Measurements from ENCODE around the gene CIAO1.
"Not testable (repeated sequence)": the region's sequence is repeated elsewhere in the genome, so short reads cannot be mapped to it uniquely, and the experiment has no call there.

The CIAO1 gene

GRCh38 chr2:96265840-96266679 is at the start of gene CIAO1, which contains the start of gene TMEM127:
CIAO1 (plus strand) TSS chr2:96266225; CDS start chr2:96266351, 126 bp downstream.
TMEM127 (minus strand) TSS chr2:96265997; CDS start chr2:96265381, 616 bp downstream.
- FAIRE-seq: peak; percentile 67

- no peak for FAIRE-seq
These were observed 47.4 kb upstream of the CIAO1 start for GRCh38 chr2:96218508-96219131.

DNA sequence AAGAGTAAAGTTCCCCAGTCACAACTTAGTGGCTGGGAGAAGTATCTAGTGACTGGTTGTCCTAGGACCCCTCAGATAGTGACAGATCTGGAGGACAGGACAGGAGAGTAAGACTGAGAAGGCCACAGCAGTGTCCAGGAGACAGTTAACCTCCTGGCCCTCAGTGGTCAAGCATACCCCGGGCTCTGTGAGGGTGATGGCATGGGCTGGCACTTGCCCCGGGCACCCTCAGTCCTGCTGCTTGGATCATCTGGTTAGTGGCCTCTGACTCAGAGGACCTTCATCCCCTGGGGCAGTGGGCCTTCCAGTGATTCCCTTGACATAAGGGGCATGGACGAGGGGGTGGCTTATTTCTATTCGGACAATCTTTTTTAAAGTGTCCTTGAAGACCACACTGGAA is 46.1 kb upstream of the CIAO1 start:
- FAIRE-seq: not testable (repeated sequence)

GRCh38 chr2:96221106-96221505 is 44.9 kb upstream of the CIAO1 start:
- not testable (repeated sequence) for FAIRE-seq

DNA sequence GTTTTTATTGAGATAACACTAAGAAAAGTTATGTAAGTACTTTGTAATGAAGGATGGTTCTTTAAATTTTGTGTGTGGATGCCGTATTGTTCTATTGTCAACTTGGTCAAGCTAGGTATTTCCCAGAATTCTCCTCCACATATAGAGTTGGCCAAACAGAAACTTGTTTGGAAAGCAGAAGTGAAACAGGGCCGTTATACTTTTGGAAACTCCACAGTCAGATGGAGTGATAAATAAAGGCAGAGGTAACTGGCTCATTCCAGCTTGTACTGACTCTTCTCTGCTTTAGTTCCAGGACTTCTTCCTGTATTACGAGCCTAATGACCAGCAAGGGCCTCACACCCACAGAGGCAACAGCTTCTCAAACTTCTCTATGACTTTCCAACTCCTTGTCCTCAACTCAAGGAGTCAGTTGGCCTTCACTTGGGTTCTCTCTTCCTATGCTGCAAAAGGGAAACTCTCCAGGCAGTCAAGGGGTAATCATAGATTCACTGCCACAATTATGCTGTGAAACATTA is 41.0 kb upstream of the CIAO1 start:
- no peak for FAIRE-seq

DNA sequence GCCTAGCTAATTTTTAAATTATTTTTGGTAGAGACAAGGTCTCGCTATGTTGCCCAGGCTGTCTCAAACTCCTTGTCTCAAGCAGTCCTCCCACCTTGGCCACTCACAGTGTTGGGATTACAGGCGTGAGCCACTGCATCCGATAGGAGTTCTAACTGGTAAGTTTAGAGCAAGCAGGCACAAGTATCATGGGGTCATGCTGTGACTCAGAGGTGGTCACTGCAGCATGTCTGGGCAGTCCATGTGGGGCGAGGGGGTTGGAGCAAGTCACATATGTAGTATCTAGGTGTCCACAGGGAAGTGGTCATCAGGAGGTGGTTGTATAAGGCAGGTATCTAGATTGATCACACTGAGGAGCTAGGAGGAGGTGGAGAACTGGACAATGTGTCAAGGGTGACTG is 34.7 kb upstream of the CIAO1 start:
- FAIRE-seq: no peak

DNA sequence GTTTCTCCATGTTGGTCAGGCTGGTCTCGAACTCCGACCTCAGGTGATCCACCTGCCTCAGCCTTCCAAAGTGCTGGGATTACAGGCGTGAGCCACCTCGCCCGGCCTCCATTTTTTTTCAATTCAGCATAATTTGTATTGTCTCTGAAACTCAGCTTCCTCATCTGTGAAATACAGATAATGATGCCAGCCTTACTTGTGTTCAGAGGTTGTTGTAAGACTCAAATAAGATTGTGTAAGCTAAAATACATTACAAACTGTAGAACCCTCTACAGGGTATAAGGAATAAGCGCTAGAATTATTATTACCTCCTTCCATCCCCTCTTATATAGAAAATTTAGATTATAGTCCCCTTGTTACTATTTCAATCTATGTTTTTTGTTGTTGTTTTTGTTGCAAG is 32.6 kb upstream of the CIAO1 start:
- FAIRE-seq: no peak

- FAIRE-seq: no peak
These were observed 32.1 kb upstream of the CIAO1 start for GRCh38 chr2:96233880-96234316.

- FAIRE-seq: no peak
These were observed 29.1 kb upstream of the CIAO1 start for GRCh38 chr2:96236882-96237281.

DNA sequence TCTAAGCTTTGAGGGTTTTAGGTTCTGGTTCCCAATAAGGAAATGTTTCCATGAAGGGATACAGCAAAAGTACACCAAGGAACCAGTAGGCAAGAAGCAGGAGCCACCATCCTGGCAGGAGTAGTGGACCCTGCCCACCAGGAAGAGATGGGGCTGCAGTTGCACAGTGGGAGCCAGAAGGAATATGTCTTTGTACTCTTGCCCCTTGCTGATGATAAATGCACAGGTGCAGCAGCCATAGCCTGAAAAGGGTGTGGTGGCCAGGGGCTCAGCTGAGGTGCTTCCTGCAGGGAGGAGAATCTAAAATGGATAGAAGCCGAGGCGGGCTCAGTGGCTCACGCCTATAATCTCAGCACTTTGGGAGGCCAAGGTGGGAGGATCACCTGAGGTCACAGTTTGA is 27.8 kb upstream of the CIAO1 start:
- FAIRE-seq: no peak

- no peak for FAIRE-seq
These were observed 26.9 kb upstream of the CIAO1 start for GRCh38 chr2:96239091-96239490.

GRCh38 chr2:96239745-96240264 is 26.2 kb upstream of the CIAO1 start:
- FAIRE-seq: no peak

DNA sequence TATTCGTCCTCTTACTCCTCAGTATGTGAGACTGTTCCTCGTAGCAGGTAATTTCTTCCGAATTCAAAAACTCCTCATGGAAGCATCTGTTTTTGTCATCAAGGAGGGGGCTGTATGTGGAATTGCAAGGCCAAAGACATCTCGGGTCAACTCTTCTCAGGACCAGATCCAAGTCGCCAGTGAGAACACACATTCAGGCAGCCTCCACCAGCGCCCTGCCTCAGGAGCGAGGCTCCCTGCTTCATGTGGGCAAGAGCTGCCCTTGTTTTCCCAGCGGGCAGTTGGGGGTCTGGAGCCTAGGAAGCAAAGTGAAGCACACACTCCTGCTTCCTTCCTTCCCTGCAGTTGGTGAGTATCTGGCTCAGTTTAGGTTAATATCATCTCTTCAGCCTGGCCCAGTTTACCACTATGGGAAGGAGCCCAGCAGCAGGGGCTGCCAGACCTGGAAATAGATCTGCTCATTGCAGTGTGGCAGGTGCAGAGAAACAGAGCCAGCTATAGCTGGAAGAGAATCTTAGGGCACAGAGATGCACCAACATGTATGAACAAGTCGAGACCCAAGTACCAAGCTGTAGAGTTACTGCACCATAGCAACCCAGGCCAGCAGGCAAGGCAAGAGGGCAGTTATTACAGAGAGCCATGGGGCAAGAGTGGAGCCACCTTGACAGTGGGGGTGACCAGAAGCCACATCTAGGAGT is 25.5 kb upstream of the CIAO1 start:
- FAIRE-seq: no peak

DNA sequence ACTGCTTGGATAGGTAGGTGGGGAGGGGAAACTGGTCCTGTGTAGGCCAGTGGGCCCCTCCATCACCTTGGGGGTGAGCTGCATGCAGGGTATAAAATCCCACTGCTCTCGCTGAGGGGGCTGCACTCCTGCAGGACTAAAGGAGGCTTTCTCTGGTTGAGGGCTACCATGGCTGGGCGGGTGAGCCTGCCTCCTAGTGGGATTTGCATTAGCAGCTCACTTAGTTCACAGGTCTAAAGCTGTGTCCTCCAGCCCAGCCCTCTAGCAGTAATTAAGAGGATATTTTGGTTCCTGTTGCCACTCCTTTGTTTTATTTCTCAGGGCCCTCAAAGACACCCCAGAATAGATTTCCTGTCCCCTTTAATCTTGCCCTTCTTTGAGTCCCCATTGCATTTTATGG is 24.8 kb upstream of the CIAO1 start:
- FAIRE-seq: no peak

GRCh38 chr2:96241900-96242611 is 24.0 kb upstream of the CIAO1 start:
- FAIRE-seq: no peak

DNA sequence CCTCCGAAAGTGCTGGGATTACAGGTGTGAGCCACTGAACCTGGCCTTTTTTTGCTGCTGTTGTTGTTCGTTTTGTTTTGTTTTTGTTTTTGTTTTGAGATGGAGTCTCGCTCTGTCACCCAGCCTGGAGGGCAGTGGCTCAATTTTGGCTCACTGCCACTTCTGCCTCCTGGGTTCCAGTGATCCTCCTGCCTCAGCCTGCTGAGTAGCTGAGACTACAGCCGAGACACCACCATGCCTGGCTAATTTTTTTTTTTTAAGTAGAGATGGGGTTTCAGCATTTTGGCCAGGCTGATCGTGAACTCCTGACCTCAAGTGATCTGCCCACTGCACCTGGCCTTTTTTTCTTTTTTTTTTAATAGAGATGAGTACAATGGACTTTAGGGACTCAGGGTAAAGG is 22.2 kb upstream of the CIAO1 start:
- FAIRE-seq: no peak

DNA sequence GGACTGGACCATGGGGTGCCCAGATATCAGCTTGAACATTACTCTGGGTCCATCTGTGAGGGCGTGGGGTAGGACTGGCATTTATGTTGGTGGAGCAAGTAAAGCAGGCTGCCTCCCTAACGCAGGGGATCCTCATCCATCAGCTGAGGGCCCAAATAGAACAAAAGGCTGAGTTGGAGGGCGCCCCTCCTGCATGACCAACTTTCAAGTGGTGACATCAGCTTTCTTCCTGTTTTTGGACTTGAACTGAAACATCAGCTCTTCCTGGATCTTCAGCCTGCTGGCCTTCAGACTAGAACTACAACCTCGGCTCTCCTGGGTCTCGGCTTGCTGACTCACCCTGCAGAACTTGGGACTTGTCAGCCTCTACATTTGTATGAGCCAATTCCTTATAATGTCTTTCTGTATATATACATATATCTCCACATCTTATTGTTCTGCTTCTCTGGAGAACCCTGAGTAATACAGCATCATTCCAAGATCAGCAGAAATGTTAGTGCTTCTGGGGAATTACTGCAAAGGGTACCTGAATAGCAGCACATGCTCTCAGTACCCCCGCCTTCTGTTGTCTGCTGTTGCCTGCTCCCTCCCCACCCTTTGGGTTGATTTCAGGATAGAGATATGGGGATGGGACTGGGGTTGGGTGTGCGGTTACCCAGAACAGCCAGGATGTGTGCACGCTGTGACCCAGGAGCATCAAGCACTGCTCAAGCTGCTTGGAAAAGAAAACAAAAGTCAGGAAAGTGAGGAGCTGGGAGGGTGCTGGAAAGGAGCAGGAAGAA is 20.2 kb upstream of the CIAO1 start:
- no peak for FAIRE-seq

DNA sequence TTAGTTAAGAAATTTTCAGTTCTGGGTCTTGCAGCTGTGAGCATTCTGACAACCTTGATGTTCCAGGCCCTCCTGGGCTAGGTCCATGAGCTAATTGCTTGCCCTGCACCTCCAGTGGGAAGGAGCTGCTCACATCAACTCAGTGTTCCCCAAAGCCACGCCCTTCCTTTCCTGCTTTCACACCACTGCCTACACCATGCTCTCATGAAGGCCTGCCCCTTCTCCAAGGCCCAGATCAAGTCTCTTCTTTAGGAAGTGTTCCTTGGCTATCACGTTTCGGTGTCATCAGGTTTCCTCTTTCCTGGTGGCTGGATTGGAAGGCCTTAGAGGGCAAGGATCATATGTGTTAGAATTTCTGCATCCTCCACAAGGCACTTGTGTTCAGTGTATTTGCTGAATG is 19.0 kb upstream of the CIAO1 start:
- FAIRE-seq: no peak

- no peak for FAIRE-seq
These were observed 18.1 kb upstream of the CIAO1 start for GRCh38 chr2:96247896-96248295.

- FAIRE-seq: no peak
These were observed 17.4 kb upstream of the CIAO1 start for GRCh38 chr2:96248624-96249023.

DNA sequence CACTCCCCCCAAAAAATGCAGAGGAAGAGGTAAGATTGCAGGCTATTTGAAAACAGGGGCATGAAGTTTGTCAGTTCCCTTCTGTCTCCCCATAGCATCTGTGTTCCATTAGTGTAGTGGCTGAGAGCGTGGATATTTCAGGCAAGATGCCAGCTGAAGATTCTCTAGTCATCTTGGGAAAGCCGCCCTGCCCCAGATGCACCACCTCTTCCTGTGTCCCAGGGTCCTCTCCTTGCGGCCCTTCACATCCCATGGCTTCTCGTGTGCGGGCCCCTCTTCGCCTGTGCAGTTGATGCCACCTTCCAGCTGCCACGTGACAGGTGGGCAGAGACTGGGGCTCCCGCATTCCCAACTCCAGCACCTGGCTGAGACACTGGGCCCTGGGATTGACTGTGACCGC is 16.4 kb upstream of the CIAO1 start:
- no peak for FAIRE-seq

GRCh38 chr2:96250188-96250587 is 15.8 kb upstream of the CIAO1 start:
- FAIRE-seq: no peak
